HEK293 (cell line): Measurements from ENCODE around the gene CDKN2A.
A peak's percentile ranks its signal among the peaks of the same experiment; 100 is the strongest.

Experiments used
- CTCF ChIP-seq: fragments of 450-650 bp; formaldehyde crosslinking; IDR thresholded peaks from 2 replicates; pipeline ENCODE4 v1.5.1; 2016; ENCODE audit warnings: missing biosample characterization, missing genetic modification characterization
- FEZF1 ChIP-seq: fragments of 450-650 bp; formaldehyde crosslinking; IDR thresholded peaks from 2 replicates; pipeline ENCODE4 v1.5.1; 2016; ENCODE audit warnings: missing biosample characterization, missing genetic modification characterization
- INSM2 ChIP-seq: fragments of 450-650 bp; formaldehyde crosslinking; IDR thresholded peaks from 2 replicates; pipeline ENCODE4 v1.5.1; 2016; ENCODE audit warnings: missing biosample characterization, missing genetic modification characterization
- KLF9 ChIP-seq: fragments of 450-650 bp; formaldehyde crosslinking; IDR thresholded peaks from 2 replicates; pipeline ENCODE4 v1.5.1; 2016; ENCODE audit warnings: missing biosample characterization, missing genetic modification characterization, low read depth
- PATZ1 ChIP-seq: fragments of 450-650 bp; formaldehyde crosslinking; IDR thresholded peaks from 2 replicates; pipeline ENCODE4 v1.5.1; 2016; ENCODE audit warnings: missing biosample characterization, missing genetic modification characterization
- REPIN1 ChIP-seq: fragments of 450-650 bp; formaldehyde crosslinking; IDR thresholded peaks from 2 replicates; pipeline ENCODE4 v1.5.1; 2017; ENCODE audit warnings: missing biosample characterization, missing genetic modification characterization, low read depth
- SP7 ChIP-seq: fragments of 450-650 bp; formaldehyde crosslinking; IDR thresholded peaks from 2 replicates; pipeline ENCODE4 v1.5.1; 2016; ENCODE audit warnings: missing biosample characterization, missing genetic modification characterization
- TCF7L2 ChIP-seq: IDR thresholded peaks from 2 replicates; pipeline ENCODE4 v1.6.1; 2011; ENCODE audit warnings: low read depth, mild to moderate bottlenecking, inconsistent platforms, low read length, moderate library complexity, borderline replicate concordance
- ZBTB17 ChIP-seq: fragments of 450-650 bp; formaldehyde crosslinking; IDR thresholded peaks from 2 replicates; pipeline ENCODE4 v1.5.1; 2016; ENCODE audit warnings: missing biosample characterization, missing genetic modification characterization
- ZBTB21 ChIP-seq: fragments of 450-650 bp; formaldehyde crosslinking; IDR thresholded peaks from 2 replicates; pipeline ENCODE4 v1.5.1; 2017; ENCODE audit warnings: missing biosample characterization, missing genetic modification characterization
- ZBTB44 ChIP-seq: fragments of 450-650 bp; IDR thresholded peaks from 2 replicates; pipeline ENCODE4 v1.5.1; 2018; ENCODE audit warnings: missing biosample characterization, mild to moderate bottlenecking, missing genetic modification characterization
- ZNF146 ChIP-seq: fragments of 450-650 bp; formaldehyde crosslinking; IDR thresholded peaks from 2 replicates; pipeline ENCODE4 v1.5.1; 2016; ENCODE audit warnings: missing biosample characterization, missing genetic modification characterization
- ZNF214 ChIP-seq: fragments of 450-650 bp; formaldehyde crosslinking; IDR thresholded peaks from 2 replicates; pipeline ENCODE4 v1.5.1; 2017; ENCODE audit warnings: missing biosample characterization, mild to moderate bottlenecking, missing genetic modification characterization, borderline replicate concordance
- ZNF302 ChIP-seq: fragments of 450-650 bp; formaldehyde crosslinking; IDR thresholded peaks from 2 replicates; pipeline ENCODE4 v1.5.1; 2016; ENCODE audit warnings: missing biosample characterization, missing genetic modification characterization, low read depth
- ZNF311 ChIP-seq: fragments of 450-650 bp; formaldehyde crosslinking; IDR thresholded peaks from 2 replicates; pipeline ENCODE4 v1.5.1; 2017; ENCODE audit warnings: missing biosample characterization, missing genetic modification characterization, borderline replicate concordance
- ZNF394 ChIP-seq: fragments of 450-650 bp; formaldehyde crosslinking; IDR thresholded peaks from 2 replicates; pipeline ENCODE4 v1.5.1; 2016; ENCODE audit warnings: missing biosample characterization, missing genetic modification characterization, mild to moderate bottlenecking, moderate library complexity, borderline replicate concordance
- ZNF514 ChIP-seq: fragments of 450-650 bp; formaldehyde crosslinking; IDR thresholded peaks from 2 replicates; pipeline ENCODE4 v1.5.1; 2016; ENCODE audit warnings: missing biosample characterization, missing genetic modification characterization
- ZNF571 ChIP-seq: fragments of 450-650 bp; formaldehyde crosslinking; IDR thresholded peaks from 2 replicates; pipeline ENCODE4 v1.5.0; 2017; ENCODE audit warnings: missing biosample characterization, missing genetic modification characterization
- ZNF585B ChIP-seq: fragments of 450-650 bp; formaldehyde crosslinking; IDR thresholded peaks from 2 replicates; pipeline ENCODE4 v1.5.1; 2016; ENCODE audit warnings: missing biosample characterization, missing genetic modification characterization
- ZNF629 ChIP-seq: fragments of 450-650 bp; formaldehyde crosslinking; IDR thresholded peaks from 2 replicates; pipeline ENCODE4 v1.5.1; 2017; ENCODE audit warnings: missing biosample characterization, missing genetic modification characterization
- ZNF664 ChIP-seq: fragments of 450-650 bp; formaldehyde crosslinking; IDR thresholded peaks from 2 replicates; pipeline ENCODE4 v1.5.1; 2016; ENCODE audit warnings: missing biosample characterization, missing genetic modification characterization
- ZNF777 ChIP-seq: fragments of 450-650 bp; formaldehyde crosslinking; IDR thresholded peaks from 2 replicates; pipeline ENCODE4 v1.5.1; 2017; ENCODE audit warnings: missing biosample characterization, missing genetic modification characterization, borderline replicate concordance
- ZXDB ChIP-seq: fragments of 450-650 bp; formaldehyde crosslinking; IDR thresholded peaks from 2 replicates; pipeline ENCODE4 v1.5.1; 2016; ENCODE audit warnings: missing biosample characterization, missing genetic modification characterization
- TF ChIP-seq, protein P1 (sequence below): fragments of 450-650 bp; formaldehyde crosslinking; IDR thresholded peaks from 2 replicates; pipeline ENCODE4 v1.5.1; 2017; ENCODE audit warnings: missing biosample characterization, missing genetic modification characterization
- TF ChIP-seq, protein P2 (sequence below): fragments of 450-650 bp; formaldehyde crosslinking; IDR thresholded peaks from 2 replicates; pipeline ENCODE4 v1.5.0; 2017; ENCODE audit warnings: missing biosample characterization, missing genetic modification characterization, borderline replicate concordance

CDKN2A gene

GRCh38 chr9:21919377-21920362 lies 74.5 kb downstream of the CDKN2A start (continued):
- 0 out of 2 replicates have a peak, but pooled peaks have one; percentile 22 for TF ChIP-seq INSM2 (tag by site-specific recombination)
- TF ChIP-seq ZNF777 (tag by site-specific recombination), result no peak
- no peak for TF ChIP-seq ZNF571 (tag by site-specific recombination)
- 0 out of 2 replicates have a peak, but pooled peaks have one; percentile 17 for TF ChIP-seq ZNF629 (tag by site-specific recombination)
- no peak for TF ChIP-seq ZNF394 (tag by site-specific recombination)
- no peak for TF ChIP-seq CTCF (tag by site-specific recombination)
- TF ChIP-seq TCF7L2, result no peak
- TF ChIP-seq, protein P1, sequence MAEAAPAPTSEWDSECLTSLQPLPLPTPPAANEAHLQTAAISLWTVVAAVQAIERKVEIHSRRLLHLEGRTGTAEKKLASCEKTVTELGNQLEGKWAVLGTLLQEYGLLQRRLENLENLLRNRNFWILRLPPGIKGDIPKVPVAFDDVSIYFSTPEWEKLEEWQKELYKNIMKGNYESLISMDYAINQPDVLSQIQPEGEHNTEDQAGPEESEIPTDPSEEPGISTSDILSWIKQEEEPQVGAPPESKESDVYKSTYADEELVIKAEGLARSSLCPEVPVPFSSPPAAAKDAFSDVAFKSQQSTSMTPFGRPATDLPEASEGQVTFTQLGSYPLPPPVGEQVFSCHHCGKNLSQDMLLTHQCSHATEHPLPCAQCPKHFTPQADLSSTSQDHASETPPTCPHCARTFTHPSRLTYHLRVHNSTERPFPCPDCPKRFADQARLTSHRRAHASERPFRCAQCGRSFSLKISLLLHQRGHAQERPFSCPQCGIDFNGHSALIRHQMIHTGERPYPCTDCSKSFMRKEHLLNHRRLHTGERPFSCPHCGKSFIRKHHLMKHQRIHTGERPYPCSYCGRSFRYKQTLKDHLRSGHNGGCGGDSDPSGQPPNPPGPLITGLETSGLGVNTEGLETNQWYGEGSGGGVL (tag by site-specific recombination), result no peak
- no peak for TF ChIP-seq PATZ1
- TF ChIP-seq, protein P2, sequence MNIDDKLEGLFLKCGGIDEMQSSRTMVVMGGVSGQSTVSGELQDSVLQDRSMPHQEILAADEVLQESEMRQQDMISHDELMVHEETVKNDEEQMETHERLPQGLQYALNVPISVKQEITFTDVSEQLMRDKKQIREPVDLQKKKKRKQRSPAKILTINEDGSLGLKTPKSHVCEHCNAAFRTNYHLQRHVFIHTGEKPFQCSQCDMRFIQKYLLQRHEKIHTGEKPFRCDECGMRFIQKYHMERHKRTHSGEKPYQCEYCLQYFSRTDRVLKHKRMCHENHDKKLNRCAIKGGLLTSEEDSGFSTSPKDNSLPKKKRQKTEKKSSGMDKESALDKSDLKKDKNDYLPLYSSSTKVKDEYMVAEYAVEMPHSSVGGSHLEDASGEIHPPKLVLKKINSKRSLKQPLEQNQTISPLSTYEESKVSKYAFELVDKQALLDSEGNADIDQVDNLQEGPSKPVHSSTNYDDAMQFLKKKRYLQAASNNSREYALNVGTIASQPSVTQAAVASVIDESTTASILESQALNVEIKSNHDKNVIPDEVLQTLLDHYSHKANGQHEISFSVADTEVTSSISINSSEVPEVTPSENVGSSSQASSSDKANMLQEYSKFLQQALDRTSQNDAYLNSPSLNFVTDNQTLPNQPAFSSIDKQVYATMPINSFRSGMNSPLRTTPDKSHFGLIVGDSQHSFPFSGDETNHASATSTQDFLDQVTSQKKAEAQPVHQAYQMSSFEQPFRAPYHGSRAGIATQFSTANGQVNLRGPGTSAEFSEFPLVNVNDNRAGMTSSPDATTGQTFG (tag by site-specific recombination), result no peak
- no peak for TF ChIP-seq ZNF585B (tag by site-specific recombination)
- no peak for TF ChIP-seq ZBTB44 (tag by site-specific recombination)
- TF ChIP-seq ZNF214, result no peak
- TF ChIP-seq ZNF302 (tag by site-specific recombination), result no peak
- peak; percentile 60 for TF ChIP-seq SP7 (tag by site-specific recombination)
- TF ChIP-seq REPIN1 (tag by site-specific recombination), result no peak
- TF ChIP-seq ZBTB17 (tag by site-specific recombination), result peak; percentile 28; the same call in 1 of the 2 replicates
- TF ChIP-seq KLF9 (tag by site-specific recombination), result no peak
- no peak for TF ChIP-seq ZNF146 (tag by site-specific recombination)
- no peak for TF ChIP-seq ZNF514 (tag by site-specific recombination)
- TF ChIP-seq ZXDB (tag by site-specific recombination), result no peak
- no peak for TF ChIP-seq FEZF1 (tag by site-specific recombination)
- TF ChIP-seq ZNF311, result no peak
- TF ChIP-seq ZBTB21 (tag by site-specific recombination), result peak; percentile 31; the same call in 1 of the 2 replicates
- TF ChIP-seq ZNF664, result no peak
